ENCODE results near the gene OR8D1.

GRCh38 chr11:124274000-124274399, 39.7 kb downstream of the OR8D1 start:
- TF ChIP-seq USF1 (CRISPR knock-in tag; IDR thresholded peaks at IDR 0.05) (no peak), ARID3A (IDR thresholded peaks at IDR 0.05; ENCODE audit: borderline replicate concordance, low read depth, low read length) (no peak), EZH2 (IDR thresholded peaks at IDR 0.05; ENCODE audit: borderline replicate concordance, low read depth, low read length) (no peak), NFRKB (IDR thresholded peaks at IDR 0.05; ENCODE audit: low read depth) (no peak), CTCF (IDR thresholded peaks at IDR 0.05 in 2 of 3, conservative IDR thresholded peaks at IDR 0.05 in 1 of 3; ENCODE audit: insufficient read depth in 2 of 3, low read depth in 1 of 3, low read length in 3 of 3) (no peak), E2F5 (CRISPR knock-in tag; IDR thresholded peaks at IDR 0.05) (no peak), HNRNPUL1 (IDR thresholded peaks at IDR 0.05; ENCODE audit: low read length) (no peak)

All from K562 (cell line).